ENCODE results near the gene TMEM242.

Gene TMEM242

DNA sequence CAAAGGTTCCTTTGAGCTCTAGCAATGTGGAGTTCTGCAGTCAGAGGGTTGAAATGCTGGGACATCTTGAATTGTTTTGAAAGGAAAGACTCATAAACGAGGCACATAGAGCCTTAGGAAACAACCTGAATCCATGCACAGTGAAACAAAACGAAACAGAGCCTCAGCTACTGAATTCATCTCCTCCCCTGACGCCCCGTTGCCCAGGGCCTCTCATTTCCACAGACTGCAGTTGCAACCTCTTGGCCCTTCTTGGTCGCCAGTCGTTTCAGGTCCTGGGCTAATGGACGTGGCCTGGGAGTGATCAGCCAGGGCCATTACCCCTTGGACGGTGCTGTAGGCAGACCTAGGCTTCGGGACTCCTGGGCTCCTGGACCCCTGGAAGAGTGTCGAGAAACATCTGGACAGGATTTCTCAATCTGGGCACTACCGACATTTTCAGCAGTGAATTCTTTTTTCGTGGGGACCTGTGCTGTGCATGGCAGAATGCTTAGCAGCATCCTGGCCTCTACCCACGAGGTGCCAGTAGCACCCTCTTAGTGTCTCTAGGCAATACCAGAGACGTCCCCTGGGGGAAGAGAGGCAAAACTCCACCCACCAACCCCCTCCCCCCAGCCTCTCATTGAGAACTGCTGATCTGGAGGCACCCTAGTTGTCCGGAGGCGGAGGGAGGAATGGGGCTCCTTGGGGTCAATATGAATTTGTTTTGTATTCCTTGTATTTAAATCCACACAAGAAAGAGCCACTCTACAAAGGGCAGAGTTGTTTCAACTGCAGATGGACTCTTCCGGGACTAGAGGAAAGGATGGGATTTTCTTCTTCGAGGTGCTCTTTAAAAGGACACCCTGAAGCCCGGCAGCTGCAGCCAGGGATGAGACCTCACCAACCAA, 50.2 kb downstream of the TMEM242 start:
- in situ Hi-C loops (cut with MboI; ENCODE audit: low sequenced_read_pairs) = no loop called here

GRCh38 chr6:157272372-157272771, 50.9 kb downstream of the TMEM242 start:
- in situ Hi-C loops (cut with MboI; ENCODE audit: low sequenced_read_pairs) = no loop called here

DNA sequence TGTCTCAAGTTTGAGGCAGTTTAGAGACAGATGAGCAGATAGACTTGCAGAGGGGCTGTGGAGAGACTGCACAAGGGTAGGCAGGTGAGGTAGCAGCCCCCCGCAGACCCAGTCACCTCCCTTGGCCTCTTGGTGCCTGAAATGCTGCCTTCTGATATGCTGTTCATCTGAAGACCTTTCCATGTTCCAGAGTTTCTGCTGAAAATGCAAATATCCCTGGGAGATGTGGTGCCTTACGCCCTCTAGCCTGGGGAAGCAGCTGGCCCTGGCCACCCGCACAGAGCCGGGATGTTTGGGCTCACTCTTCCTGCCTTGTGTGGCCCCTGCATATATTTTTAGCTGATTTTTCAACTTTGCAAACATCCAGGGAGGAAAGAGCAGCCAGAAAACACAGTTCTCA, 51.4 kb downstream of the TMEM242 start:
- in situ Hi-C loops (cut with MboI; ENCODE audit: low sequenced_read_pairs) = no loop called here

DNA sequence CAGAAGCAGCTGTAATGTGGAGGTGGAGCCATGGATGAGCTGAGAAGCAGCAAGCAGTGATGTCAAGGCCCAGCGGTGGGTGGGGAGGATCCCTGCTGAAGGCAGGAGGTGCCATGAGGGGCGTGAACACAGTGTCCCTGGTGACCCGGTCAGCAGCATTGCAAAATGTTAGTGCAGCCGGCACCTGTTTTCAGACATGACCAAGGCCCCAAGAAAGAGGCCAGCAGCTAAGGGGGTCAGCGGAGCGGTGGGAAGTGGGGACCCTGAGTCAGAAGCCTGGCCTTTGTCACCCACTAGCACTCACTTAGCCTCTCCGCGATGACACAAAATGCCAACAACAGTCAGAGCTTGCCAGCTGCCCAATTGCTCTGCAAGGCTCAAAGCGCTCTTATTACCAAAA, 51.9 kb downstream of the TMEM242 start:
- in situ Hi-C loops (cut with MboI; ENCODE audit: low sequenced_read_pairs) = no loop called here

DNA sequence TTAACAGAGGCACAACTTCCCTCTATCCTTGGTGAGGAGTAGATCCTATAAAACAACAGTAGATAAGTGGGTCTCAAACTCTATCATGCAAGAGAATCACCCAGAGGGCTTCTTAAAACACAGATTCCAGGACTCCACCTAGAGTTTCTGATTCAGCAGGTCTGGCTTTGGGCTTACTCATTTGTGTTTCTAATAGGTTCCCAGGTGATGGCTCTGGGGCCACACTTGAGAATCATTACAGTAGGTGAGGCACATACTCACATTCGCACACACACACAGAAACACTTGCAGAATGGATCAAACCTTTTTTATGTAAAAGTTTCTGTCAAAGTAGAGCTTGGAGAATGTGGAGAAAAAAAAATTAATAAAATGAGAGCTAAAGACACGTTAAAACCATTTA, 52.4 kb downstream of the TMEM242 start:
- in situ Hi-C loops (cut with MboI; ENCODE audit: low sequenced_read_pairs) = no loop called here

GRCh38 chr6:157270308-157270707, 53.0 kb downstream of the TMEM242 start:
- in situ Hi-C loops (cut with MboI; ENCODE audit: low sequenced_read_pairs) = no loop called here

- in situ Hi-C loops (cut with MboI; ENCODE audit: low sequenced_read_pairs) = no loop called here
Measured at GRCh38 chr6:157269261-157269794, 54.0 kb downstream of the TMEM242 start.

GRCh38 chr6:157268835-157269234, 54.5 kb downstream of the TMEM242 start:
- in situ Hi-C loops (cut with MboI; ENCODE audit: low sequenced_read_pairs) = no loop called here

GRCh38 chr6:157268396-157268795, 54.9 kb downstream of the TMEM242 start:
- in situ Hi-C loops (cut with MboI; ENCODE audit: low sequenced_read_pairs) = no loop called here

GRCh38 chr6:157267654-157268053, 55.7 kb downstream of the TMEM242 start:
- in situ Hi-C loops (cut with MboI; ENCODE audit: low sequenced_read_pairs) = no loop called here

- in situ Hi-C loops (cut with MboI; ENCODE audit: low sequenced_read_pairs) = no loop called here
Measured at GRCh38 chr6:157267109-157267611, 56.2 kb downstream of the TMEM242 start.

DNA sequence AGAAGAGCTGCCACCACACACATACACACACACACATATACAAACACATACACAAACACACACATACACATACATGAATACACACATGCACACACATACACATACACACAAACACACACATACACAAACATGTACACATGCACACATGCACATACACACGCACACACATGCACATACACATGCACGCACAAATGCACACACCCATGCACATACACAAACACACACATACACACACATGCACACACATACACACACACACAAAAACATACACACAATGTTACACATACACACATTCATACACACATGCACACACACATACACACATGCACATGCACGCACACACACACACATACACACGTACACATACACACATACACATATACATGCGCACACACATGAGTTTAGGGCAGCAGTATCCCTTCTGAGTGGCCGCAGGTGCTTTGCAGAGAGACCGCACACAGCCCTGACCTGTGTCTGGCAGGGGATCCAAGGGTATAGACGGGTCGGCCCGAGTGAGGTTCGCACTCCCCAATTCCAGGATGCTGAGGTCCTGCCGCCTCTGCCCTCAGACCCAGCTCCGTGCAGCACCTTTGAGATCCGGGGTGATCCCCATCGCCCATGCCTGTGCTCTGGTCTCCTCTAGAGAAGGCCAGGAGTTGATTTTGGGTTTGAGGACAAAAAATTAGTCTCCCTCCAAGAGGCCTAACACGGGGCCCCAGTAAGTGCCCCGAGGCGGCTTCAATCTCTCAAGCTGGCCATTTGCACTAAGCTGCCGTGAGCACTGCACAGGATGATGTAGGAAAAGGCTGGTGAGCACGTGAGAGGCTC, 56.8 kb downstream of the TMEM242 start:
- in situ Hi-C loops (cut with MboI; ENCODE audit: low sequenced_read_pairs) = no loop called here

DNA sequence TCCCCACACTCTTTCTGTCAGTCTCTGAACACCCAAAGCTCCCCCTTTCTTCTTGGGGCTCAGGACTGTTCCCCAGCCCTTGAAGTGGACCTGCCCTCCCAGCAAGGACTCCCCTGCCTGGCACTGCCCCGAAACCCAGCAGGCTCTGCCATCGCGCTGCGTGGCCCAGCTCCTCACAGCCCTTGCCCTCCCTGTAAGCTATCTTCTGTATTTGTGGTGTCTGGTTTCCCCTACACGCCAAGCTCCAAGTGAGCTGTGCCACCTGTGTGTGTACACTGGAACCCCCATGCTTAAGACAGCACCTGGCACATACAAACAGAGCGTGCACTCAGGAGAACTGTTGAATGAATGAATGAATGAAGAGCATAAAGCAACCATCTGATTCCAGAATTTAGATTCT, 57.7 kb downstream of the TMEM242 start:
- in situ Hi-C loops (cut with MboI; ENCODE audit: low sequenced_read_pairs) = no loop called here

DNA sequence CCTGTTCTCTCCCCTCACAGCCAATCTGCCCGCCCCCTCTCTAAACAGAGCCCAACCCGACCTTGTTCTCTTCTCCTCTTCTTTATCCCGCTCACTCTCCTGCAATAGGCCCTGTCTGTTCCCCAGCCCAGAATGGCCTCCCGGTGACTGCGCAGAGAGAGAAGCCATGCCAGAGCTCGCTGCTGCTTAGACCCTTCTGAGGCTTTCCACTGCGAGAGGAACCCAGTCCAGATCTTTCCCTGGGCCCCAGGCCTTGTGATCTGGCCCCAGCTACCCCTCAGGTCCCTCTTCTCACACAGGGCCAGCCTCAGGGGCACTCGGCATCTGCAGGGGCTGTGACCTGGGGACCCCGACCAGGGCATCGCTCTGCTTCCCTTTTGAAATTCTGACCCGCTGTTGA, 58.1 kb downstream of the TMEM242 start:
- in situ Hi-C loops (cut with MboI; ENCODE audit: low sequenced_read_pairs) = no loop called here

- in situ Hi-C loops (cut with MboI; ENCODE audit: low sequenced_read_pairs) = no loop called here
Measured at GRCh38 chr6:157264701-157265100, 58.6 kb downstream of the TMEM242 start.

DNA sequence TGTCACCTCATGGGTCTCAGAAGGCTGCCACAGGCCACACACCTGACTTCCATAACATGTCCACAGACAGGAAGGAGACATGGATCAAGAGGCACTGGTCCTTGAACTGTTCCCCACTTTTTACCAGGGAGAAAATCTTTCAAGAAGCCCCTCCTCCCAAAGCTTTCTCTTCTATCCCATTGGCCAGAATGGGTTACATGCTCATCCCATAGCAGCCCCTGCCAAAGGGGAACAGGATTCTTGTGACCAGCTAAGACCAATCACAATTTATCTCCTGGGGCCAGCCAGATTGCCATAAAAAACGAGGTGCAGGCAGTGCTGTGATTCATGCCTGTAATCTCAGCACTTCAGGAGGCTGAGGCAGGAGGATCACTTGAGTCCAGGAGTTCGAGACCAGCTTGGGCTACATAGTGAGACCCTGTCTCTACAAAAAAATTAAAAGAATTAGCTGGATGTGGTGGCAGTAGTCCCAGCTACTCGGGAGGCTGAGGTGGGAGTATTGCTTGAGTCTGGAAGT, 59.4 kb downstream of the TMEM242 start:
- in situ Hi-C loops (cut with MboI; ENCODE audit: low sequenced_read_pairs) = no loop called here

DNA sequence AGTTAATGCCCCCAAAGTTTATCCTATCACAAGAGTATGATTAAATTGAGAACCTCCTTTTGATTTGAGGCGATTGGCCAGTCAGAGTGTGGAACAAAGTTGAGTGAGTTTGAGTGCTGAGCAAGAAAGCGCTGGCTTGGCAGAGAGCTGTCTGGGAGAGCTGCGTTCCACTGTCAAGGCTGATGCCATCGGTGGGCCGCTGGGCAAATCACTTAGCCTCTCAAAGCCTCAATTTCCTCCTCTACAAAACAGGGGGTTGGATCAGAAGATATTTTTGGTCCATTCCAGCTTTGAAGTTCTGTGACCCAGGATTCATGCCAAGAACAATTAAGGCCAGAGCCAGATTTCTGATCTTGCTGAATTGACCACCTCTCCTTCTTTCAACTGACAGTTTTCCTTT, 60.2 kb downstream of the TMEM242 start:
- in situ Hi-C loops (cut with MboI; ENCODE audit: low sequenced_read_pairs) = no loop called here

GRCh38 chr6:157261606-157262005, 61.7 kb downstream of the TMEM242 start:
- in situ Hi-C loops (cut with MboI; ENCODE audit: low sequenced_read_pairs) = no loop called here

DNA sequence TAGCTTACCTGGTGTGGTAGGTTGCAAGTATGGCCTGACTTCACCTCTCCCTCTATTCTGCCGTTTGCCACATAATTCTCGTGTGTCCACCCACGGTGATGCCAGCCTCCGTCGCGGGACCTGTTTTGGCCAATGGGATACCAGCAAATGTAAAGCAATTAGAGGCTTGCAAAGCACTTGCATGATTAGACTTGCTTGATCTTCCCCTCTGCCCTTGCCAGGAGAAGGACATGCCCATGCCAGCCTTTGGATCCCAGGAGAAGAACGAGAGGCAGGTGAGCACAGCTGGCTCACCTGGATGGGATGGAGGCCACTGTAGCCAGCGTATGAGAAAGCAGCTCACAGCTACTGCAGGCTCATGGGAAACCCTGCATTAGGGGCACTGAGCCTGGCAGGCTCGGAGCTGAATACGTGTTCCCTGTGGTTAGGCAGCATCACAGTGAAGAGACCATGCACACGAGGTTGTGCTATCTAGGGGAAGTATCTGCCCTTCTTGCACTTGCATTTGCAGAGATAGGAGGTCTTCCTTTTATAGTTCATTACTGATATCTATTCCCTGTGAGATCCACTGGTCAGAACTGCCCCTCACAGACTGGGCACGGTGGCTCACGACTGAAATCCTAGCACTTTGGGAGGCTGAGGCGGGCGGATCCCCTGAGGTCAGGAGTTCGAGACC, 62.4 kb downstream of the TMEM242 start:
- in situ Hi-C loops (cut with MboI; ENCODE audit: low sequenced_read_pairs) = no loop called here

DNA sequence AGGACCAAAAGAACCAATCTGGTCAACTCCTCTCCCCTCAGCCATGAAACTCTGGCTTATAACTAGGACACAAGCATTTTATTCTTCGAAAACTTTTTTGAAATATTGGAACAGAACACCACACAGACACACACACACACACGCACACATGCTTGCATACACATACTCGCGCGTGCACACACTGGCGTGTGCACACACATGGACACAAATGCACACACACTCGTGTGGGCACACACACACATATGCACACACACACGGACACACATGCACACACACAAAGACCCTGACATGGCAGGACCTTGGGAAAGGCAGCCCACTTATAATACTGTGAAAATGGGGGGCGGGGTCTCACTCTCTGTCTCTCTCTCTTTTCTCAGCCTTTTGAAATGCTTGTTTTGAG, 63.9 kb downstream of the TMEM242 start:
- in situ Hi-C loops (cut with MboI; ENCODE audit: low sequenced_read_pairs) = no loop called here

DNA sequence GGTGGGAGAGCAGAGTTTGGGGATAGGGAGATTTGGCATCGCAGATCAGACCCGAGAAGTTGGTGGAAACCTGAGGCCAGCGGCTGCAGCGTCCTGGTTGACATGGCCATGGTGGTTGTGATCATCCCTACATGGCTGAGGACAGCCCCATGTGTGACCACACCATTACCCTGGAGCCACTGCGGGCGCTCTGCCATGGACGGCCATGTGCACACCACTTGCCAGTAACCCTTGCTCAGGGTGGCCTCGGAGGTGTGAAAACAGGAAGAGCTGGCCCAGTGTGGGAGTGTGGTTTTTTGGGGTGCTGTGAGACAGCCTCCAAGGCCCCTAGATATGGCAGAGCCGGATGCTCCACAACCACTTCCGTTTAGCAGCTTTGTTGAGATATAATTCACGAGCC, 64.4 kb downstream of the TMEM242 start:
- in situ Hi-C loops (cut with MboI; ENCODE audit: low sequenced_read_pairs) = no loop called here
